HG02884 (cell line): ENCODE data around the gene PXK.
"Not testable (repeated sequence)": the region's sequence is repeated elsewhere in the genome, so short reads cannot be mapped to it uniquely, and the experiment has no call there.

Source experiments
- ATAC-seq: cut with Tn5 transposase; IDR thresholded peaks from one replicate; pipeline ENCODE4 v1.9.1; 2021; ENCODE audit warnings: mild to moderate bottlenecking, moderate library complexity; ENCODE audit not compliant: unreplicated experiment

PXK gene

DNA sequence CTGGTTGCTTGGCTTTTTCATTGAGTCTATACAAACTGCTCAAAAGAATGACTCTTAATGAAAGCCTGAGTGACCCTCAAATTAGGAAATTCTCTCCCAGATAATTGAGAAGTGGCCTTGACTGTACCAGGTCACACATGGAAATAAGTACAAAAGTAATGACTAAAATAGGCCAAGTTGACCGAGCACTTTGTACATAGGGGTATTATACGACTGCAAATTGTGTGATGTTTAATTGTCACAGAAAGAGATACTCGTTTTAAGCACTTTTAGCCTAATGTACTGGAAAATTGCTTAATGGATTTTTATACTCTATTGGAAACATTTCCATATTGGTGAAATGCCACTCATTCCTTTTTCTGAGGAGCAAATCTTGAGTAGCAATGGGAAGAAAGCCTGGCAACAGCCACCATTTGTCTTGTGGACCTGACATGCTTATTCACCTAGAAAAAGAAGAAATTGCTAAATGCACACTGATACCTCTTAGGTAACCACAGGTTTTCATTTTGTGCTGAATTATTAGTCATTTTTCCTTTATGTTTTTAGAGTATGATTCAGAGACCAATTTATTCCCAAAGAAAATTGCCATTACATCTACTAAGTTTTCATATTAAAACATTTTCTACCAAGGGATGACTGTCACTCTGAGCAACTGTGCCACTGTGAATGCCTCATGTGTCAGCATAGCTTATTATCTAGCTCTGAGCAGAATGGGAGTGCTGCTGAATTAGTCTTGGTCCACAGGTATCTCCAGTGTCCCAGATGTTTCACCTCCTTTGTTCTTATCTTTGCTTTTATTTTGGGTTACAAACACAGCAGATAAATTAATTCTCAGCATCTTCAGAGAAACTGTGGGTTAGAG is 8.9 kb upstream of the PXK start:
- ATAC-seq = no peak

GRCh38 chr3:58324391-58325390 is 8.0 kb upstream of the PXK start:
- ATAC-seq = no peak

DNA sequence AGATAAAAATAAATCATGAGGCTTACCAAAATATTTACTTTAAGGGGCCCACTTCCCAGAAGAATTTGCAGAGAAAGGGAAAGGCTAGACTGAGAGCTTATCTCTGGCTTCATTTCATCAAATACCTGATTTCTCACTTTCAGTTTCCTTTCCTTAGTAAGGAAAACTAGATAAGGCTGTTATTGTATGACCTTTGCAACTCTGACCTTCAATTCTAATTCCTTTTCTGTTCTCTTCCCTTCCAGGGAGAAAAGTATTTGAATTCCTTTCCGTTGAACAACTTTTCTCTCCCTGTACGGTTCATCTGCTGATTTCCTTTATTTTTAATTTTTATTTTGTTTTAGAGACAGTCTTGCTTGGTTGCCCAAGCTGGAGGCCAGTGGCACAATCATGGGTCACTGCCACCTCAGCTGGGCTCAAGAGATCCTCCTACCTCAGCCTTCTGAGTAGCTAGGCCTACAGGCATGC is 7.1 kb upstream of the PXK start:
- ATAC-seq = no peak

GRCh38 chr3:58326267-58326900 is 6.3 kb upstream of the PXK start:
- ATAC-seq = no peak

- ATAC-seq = no peak
Measured at GRCh38 chr3:58329150-58329921, 3.4 kb upstream of the PXK start.

DNA sequence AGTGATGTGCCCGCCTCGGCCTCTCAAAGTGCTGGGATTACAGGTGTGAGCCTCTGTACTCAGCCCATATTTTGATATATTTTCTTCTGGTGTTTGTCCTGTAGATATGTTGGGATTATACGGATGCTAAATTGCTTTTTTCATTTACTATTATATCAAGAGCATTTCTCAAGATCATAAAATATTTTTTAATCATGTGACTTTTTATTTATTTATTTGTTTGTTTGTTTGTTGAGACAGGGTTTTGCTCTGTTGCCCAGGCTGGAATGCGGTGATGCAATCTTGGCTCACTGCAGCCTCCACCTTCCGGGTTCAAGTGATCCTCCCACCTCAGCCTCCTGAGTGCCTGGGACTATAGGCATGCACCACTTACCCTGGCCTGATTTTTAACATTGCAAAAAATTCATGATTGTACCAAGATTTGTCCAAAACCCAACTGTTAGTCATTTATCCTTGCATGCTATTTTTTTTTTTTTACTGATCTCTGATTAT is 2.7 kb upstream of the PXK start:
- no peak for ATAC-seq

- ATAC-seq = no peak
Measured at GRCh38 chr3:58331593-58332152, 1.0 kb upstream of the PXK start.

GRCh38 chr3:58333206-58334012 is 717 bp downstream of the PXK start:
- ATAC-seq = peak; percentile 18

DNA sequence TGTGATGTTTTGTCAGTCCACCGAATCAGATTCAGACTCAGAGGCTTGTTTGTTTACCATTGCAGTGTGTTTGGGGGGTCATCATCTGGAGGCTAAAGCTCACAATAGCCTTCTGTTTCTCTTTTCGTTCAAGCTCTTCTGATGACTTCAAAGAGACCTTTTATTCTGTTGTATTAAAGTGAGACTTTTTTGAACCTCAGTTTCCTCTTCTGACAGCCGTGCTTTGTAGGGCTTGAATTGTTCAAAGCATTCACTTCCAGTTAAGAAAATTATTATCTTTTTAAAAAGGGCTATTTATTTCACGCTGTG is 1.3 kb downstream of the PXK start:
- ATAC-seq = no peak

DNA sequence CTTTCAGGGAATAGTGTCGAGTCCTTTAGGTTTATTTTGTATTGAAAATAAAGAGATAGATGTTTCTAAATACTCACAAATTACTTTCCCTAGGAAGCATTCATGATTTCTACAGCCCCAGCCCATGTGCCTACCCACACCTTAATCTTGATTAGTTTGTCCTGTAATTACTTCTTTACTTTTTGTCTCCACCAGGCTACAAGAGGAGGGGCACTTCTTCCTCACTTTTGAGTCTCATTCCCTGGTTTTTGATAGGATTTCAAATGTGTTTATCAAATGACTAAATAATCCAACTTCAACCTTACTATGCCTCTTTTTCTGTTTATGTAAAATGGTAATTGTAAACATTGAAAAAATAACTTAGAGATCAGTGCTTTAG is 1.8 kb downstream of the PXK start:
- ATAC-seq = no peak

DNA sequence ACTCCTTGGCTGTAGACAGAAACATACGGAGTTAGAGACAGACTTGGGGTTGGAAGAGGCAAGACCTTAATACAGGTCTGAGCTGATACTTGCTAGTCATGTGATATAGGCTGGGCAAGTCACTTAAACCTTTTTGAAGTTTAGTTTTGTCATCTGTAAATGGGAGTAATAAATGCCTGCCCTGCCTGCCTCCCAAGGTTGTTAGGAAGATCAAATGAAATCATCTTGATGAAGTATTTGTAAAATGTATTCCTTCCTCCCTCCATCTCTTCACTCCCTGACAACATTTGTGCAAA is 2.9 kb downstream of the PXK start:
- no peak for ATAC-seq

DNA sequence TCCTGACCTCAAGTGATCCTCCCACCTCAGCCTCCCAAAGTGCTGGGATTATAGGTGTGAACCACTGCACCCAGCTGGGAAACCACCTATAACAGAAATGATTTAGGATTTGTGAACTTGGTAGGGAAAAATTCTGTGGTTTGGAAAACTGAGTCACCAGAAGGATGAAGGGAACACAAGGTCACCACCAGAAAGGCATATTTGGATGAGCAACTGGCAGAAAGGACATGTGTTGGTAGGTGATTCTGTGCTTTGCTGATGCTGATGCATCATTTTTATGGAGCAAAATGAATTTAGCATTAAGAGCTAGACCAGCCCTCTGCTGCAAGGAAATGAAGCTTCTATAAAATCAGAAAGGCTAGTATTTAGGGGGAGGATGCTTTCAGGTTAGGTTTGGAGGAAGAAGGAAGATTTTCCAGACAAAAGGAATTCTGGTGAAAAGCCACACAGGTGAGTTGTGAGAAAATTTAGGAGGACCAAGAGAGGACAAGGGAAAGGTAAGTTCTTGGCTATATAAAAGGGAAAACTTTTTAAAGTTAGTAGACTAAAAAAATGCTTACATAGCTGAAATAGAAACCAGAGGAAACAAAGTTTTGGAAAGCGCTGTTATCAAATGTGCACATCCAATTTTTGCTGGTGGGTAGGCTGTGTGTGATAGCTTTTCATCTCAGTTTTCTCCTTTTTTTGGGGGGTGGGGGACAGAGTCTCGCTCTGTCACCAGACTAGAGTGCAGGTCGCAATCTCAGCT is 3.6 kb downstream of the PXK start:
- no peak for ATAC-seq

GRCh38 chr3:58337190-58337589 is 4.5 kb downstream of the PXK start:
- no peak for ATAC-seq

GRCh38 chr3:58339146-58339545 is 6.5 kb downstream of the PXK start:
- ATAC-seq = not testable (repeated sequence)

GRCh38 chr3:58340594-58341244 is 8.0 kb downstream of the PXK start:
- ATAC-seq = no peak

- ATAC-seq = no peak
Measured at GRCh38 chr3:58341376-58341775, 8.7 kb downstream of the PXK start.

DNA sequence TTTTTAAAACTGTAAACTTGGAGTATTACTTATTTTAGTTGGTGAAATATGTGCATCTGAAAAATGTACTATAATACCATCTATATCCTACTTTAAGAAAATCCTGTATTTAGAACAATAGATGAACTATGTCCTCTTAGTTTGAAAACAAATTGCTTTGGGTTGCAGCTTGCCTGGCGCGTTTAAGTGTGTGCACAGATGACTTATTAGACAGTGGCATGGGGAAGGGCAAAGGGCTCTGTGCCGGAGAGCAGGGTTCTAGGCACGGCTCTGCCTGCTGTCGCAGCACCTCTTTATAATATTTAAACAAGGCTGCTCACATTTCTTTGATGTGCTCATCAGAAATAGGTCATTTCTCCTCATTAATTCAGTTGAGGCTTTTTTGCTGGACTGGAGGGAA is 10.0 kb downstream of the PXK start:
- ATAC-seq = no peak

DNA sequence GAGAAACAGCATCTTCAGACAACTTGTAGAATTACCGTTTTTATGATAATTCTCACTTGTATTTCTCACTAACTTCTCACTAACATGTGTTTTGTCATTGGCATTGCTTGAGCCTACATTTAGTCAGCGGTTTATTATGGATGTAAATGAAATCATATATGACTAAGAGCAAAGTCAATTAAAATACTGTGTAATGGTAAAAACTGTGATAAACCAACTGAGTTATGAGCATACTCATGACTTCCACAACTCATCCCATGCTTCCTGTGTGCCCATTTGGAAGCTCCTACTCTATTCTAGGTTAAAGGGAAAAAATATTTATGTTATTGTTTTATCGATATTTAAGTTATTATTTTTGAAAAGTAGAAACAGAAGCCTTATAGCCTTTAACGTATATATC is 12.8 kb downstream of the PXK start:
- ATAC-seq = no peak
